ENCODE results near the gene ZFAND3. TPM values are rescaled to one million over a fixed set of nuclear protein-coding genes. Genes with fewer than 3 reads are reported as not detected.
"Not testable (repeated sequence)": the region's sequence is repeated elsewhere in the genome, so short reads cannot be mapped to it uniquely, and the experiment has no call there.

Gene ZFAND3
- total RNA-seq, 2 donors from 2014 or later: 61.1 to 83.6 TPM

DNA sequence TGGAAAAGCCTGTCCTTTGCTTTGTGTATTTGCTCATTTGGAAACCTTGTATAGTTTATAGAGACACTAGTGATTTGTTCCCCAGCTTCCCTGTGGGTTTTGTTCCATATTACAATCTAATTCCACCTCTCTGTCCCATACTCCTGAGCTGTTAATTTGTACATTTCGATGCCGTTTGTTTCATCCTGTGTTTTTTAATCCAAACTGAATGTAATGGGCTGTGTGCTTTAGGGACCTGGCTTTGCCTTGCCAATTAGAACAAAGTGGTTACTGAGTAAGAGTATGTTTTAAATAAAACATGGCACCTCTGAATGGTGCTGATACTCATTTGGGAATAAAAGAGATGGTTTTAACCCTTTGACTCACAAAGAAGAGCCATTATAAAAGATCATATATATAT is 122.3 kb downstream of the ZFAND3 start:
- no peak for DNase-seq
- intact Hi-C loops (cut with DNase I): no loop called here
- no peak for ATAC-seq

DNA sequence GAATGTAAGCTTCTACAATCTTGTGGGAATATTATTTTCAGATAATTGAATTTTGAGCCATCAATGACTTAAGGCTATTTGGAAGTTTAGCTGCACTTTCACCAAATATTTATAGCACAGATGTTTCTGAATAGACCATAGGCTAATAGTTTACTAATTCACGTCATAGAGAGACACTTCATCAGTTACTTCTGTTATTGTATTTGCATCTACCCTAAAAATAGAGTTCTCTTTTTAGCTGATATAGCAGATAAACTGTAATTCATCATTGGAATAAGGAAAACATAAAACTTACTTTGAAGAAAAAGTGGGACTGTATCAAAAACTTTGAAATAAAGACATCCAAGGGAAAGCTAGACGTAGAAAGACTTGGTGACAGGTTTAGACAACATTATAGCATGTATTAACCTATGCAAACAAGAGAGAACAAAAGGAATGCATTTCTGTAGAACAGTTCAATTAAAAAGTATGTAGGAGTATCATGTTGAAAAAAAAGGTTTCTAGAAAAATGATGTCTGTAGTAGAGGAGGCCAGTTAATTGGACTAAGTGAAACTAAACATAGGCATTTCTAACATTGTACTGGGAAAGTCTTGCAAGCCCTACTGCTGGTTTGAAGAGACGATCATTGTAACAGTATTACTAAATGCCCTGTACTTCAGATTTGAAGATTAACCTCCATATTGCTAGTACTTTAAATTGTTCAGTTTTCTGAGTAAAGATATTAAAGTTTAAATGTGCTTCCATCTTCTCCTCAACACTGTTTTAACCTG is 123.3 kb downstream of the ZFAND3 start:
- intact Hi-C loops (cut with DNase I): no loop called here

DNA sequence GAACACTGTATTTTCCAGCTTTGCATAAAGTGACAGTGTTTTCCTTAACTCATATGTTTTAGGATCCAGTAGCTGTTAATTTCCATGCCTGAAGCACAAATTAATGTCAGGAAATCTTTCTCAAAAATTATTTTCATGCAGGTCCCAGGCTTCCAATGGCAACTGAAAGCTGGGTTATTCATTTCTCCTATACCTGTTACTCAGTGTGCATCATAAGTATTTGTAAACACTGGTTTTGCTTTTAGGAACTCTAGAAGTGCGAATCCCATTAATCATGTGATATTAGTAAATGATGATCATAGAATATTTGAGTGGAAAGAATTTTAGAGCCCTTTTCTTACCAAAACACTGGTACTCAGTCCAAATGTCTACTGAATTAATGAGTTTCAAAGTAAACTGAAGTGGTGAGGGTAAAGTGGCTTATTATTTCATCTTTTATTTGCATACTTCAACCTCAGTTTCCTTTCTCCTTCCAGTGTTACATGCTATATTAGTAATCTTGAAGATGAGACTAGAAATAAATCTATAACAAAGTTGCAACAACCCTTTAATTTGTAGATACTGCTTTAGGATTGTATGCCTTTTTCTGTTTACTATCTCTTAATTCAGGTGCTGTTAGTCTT is 124.0 kb downstream of the ZFAND3 start:
- DNase-seq (no peak), ATAC-seq (no peak)
- intact Hi-C loops (cut with DNase I): no loop called here

More for the DNA sequence above, 123.3 kb downstream of the ZFAND3 start:
- ATAC-seq: no peak
- DNase-seq: no peak

DNA sequence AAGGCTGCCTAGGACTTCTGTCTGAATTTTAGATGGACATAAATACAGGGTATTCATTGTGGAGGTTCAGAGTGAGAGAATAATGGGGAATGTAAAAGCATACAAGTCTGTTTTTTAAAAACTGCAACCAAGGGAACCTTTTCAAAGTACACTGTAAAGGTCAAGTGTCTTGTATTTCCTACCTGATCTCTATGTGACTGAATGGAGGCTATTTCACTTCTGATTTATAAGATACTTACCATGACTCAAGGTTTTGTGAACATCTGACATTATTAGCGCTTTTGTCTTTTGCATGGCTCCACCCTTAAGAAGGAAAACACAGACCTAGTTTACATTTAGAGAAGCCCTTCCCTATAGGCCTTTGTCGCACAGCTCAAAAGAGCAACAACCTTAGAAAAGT is 126.5 kb downstream of the ZFAND3 start:
- DNase-seq (no peak), ATAC-seq (no peak)
- intact Hi-C loops (cut with DNase I): no loop called here

DNA sequence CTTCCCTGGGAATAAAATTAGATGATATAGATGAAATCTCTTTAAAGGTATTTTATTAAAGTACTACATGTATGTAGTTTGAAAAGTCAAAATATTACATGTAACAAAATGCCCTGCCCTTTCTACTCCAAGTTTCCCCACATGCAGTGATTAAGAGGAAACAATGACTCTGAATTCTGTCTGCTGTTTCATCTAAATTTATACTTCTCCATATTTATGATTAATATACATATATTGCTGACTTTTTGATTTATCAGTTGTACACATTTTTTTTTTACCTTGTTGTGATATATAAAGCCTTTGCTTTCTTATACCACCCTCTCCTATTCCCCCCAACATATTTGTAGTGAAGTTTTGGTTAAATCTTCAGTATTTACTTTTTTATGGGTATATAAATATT is 127.9 kb downstream of the ZFAND3 start:
- ATAC-seq: no peak
- intact Hi-C loops (cut with DNase I): no loop called here
- no peak for DNase-seq

DNA sequence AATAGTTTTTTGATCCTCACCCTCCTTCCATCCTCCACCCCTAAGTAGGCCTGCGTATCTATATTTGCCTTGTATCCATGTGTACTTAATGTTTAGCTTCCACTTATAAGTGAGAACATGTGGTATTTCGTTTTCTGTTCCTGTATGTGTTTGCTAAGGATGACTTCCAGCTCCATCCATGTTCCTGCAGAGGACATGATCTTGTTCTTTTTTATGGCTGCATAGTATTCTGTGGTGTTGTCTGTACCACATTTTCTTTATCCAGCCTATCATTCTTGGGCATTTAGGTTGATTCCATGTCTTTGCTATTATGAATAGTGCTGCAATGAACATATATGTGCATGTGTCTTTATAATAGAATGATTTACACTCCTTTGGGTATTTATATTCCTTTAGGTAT is 129.1 kb downstream of the ZFAND3 start:
- ATAC-seq; DNase-seq; intact Hi-C loops (cut with DNase I): not testable (repeated sequence)

DNA sequence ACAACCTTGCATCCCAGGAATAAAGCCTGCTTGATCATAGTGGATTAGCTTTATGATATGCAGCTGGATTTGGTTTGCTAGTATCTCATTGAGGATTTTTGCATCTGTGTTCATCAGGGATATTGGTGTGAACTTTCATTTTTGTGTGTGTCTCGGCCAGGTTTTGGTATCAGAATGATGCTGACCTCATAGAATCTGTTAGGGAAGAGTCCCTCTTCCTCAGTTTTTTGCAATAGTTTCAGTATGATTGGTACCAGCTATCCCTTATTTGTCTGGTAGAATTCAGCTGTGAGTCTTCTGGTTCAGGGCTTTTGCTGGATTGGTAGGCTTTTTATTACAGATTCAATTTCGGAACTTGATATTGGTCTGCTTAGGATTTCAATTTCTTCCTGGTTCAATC is 132.5 kb downstream of the ZFAND3 start:
- DNase-seq: no peak
- no peak for ATAC-seq
- intact Hi-C loops (cut with DNase I): no loop called here

DNA sequence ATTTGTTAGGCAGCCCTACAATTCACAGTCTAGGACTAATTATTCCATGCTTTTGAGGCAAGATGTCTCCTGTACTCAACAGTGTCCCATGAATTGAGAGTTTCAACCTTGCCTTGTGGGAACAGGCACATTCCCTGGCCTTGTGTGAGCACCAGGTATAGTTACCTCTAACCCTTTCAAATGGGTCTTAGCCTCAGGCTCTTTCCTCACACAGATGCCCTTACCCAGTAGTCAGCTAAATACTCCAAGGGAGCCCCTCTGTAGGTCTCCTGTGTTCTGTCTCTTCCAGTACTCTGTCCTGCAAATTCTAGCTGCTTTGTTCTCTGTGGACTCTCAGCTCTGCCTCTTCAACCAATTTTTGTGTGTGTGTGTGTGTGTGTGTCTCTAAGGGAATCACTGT is 135.3 kb downstream of the ZFAND3 start:
- ATAC-seq: no peak
- no peak for DNase-seq
- intact Hi-C loops (cut with DNase I): no loop called here

DNA sequence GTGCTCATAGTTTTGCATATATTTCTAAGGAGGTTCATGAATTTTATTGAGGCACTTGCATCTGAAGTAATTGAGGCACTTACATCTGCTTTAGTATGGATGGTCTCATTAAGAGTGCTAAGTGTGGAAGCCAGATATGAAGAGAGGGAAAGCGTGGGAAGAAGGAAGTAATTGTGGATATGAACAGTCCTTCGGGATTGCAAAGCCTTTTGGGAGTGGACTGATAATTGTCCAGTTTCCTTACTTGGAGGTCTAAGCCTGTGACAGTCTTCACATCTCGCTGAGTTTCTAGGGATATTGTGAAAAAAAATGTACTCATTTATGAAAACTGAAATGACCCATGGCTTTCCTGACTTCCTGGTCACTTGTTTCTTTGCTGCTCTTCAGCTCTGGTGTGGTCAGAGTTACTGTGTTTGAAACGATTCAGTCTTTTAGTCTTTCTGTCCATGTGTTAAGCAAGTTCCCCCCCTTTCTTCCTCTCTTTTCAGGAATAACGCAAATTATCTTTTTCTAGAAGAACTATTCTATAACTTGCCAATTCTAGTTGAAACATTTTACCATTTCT is 137.3 kb downstream of the ZFAND3 start:
- no peak for DNase-seq
- intact Hi-C loops (cut with DNase I): no loop called here
- peak; percentile 15 to 53 for ATAC-seq

DNA sequence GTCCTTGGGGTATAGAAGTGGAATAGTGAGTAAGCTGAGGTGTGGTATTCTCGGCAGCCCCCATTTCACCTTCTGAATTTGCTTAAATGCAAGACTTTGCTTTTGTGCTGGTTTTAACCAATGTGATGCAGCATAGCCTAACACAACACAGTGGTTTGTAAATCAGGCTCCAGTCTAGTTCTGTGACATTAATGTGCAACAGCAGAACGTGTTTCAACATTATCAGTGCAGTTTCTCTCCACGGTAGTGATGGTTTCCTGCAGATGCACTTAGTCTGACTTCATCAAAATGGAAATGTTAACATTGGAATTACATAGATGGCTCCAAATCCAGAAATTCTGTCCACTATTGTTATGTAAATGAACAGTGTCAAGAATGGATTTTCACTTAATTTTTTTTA is 139.5 kb downstream of the ZFAND3 start:
- intact Hi-C loops (cut with DNase I): no loop called here
- no peak for DNase-seq

DNA sequence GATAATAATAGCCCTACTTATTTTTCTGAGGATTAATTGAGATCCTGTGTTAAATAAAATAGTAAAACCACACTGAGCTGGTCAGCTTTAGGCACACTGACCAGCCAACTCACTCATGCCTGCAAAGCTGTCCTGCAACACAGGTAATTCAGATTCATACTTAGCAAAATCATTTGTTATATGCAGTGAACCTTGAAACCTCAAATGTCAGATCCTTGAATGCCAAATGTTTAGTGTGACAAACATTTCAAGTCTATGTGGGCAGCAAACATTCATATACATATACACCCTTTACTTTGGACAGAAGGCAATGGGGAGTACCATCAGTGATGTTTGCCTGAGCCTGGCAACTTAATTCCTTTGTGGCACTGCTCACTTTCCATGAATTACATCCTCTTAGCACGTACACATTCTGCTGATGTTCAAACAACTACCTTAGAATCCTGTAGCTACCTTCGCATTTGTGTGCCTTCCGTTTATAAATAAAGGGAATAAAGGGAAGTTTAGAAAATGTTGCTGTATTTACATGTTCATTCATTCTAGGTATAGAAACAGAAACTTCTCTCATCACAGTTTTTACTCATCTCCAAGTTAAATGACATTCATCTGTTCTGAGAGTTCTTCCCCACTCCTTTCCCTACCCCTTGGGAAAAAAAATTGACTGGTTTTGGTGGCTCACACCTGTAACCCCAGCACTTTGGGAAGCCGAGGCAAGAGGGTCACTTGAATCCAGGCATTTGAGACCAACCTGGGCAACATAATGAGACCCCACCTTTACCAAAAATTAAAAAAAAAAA is 140.8 kb downstream of the ZFAND3 start:
- DNase-seq (no peak), ATAC-seq (no peak)
- intact Hi-C loops (cut with DNase I): no loop called here

More for the DNA sequence above, 139.5 kb downstream of the ZFAND3 start:
- ATAC-seq: no peak

DNA sequence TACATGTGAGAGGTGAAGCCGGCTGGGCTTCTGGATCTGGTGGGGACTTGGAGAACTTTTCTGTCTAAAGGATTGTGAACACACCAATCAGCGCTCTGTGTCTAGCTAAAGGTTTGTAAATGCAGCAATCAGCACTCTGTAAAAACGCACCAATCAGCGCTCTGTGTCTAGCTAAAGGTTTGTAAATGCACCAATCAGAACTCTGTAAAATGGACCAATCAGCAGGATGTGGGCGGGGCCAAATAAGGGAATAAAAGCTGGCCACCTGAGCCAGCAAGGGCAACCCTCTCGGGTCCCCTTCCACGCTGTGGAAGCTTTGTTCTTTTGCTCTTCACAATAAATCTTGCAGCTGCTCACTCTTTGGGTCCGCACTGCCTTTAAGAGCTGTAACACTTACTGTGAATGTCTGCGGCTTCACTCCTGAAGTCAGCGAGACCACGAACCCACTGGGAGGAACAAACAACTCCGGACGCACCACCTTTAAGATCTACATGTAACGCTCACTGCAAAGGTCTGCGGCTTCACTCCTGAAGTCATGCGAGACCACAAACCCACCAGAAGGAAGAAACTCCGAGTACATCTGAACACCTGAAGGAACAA is 143.1 kb downstream of the ZFAND3 start:
- intact Hi-C loops (cut with DNase I); DNase-seq; ATAC-seq: not testable (repeated sequence)

DNA sequence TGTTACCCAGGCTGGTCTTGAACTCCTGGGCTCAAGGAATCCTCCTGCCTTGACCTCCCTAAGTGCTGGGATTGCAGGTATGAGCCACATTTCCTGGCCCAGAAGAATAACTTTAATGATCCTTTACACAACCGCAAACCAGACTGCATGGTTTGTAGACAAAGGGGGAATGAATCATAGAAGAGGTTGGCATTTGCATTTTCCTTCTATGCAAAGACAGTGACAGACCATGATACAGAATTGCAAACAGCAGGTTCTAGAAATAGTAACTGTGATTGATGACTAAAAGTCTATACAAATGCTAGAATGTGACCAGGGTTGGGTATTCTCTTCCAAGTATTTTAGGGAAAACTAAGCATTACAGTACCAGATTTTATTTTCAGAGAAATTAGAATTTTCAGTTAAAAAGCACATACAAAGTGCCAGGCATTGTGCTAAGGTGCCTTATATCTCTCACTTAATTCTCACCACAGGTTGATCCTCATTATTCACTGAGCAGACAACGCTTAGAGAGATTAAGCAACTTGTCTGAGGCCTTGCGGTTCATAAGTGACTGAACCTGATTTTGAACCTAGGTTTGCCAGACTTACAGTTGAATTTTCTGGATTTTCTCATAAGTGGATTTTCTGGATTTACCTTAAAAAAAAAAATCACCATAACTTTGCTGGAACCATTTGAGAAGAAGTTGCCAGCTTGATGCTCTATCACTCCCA is 146.6 kb downstream of the ZFAND3 start:
- intact Hi-C loops (cut with DNase I): no loop called here
- no peak for DNase-seq
- no peak for ATAC-seq

DNA sequence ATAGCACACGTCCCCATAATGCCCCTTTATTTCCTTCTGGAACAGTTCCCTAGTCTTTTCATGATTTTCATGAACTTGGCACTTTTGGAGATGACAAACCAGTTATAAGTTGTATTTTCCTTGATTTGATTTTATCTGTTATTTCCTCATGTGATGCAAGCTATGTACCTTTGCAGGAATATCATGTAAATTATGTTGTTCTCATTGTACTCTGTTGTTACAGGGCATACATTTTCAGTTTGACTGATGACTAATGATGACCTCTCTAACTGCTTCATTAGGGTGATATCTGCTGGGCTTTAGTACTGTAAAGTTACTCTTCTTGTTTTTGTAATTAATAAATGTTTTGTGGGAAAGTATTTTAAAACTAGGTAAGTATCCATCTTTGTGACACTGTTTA is 147.3 kb downstream of the ZFAND3 start:
- intact Hi-C loops (cut with DNase I): no loop called here
- ATAC-seq (no peak), DNase-seq (no peak)

DNA sequence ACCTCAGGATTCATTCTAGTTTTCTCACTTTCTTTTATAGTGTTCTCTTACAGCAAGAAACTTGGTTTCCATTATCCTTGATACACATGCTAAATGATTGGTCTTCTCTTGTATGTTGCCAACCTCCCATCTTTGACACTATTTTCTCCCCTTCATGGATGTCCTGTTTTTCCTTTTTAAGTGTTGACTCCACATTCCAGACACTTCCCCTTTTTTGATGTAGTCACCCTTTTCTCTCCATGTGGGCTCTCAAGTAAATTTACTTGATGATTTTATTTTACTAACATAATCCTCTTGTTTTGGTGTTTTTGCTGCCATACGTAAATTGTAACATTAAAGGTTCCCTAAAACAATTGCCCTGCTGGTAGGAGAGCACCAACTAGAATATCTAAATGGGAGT is 148.1 kb downstream of the ZFAND3 start:
- intact Hi-C loops (cut with DNase I): no loop called here
- ATAC-seq (no peak), DNase-seq (no peak)

DNA sequence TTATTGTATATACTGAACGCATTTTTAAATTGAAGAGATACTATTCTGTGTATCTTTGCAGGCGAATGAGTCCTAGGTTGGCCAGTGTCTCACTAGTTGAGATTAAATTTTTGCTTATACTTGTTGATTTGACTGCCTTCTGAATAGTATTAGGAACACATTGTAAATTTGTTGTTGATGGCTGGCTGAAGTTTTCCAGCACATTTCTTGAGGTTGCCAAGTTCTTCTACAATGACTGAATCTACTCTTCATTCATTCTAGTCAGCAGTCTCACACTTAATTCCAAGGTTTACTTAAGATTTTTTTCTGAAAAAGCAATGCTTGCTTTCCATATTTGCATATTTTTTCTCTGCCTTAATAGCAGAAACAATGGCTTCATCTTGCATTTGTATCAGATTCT is 151.7 kb downstream of the ZFAND3 start:
- intact Hi-C loops (cut with DNase I): no loop called here

DNA sequence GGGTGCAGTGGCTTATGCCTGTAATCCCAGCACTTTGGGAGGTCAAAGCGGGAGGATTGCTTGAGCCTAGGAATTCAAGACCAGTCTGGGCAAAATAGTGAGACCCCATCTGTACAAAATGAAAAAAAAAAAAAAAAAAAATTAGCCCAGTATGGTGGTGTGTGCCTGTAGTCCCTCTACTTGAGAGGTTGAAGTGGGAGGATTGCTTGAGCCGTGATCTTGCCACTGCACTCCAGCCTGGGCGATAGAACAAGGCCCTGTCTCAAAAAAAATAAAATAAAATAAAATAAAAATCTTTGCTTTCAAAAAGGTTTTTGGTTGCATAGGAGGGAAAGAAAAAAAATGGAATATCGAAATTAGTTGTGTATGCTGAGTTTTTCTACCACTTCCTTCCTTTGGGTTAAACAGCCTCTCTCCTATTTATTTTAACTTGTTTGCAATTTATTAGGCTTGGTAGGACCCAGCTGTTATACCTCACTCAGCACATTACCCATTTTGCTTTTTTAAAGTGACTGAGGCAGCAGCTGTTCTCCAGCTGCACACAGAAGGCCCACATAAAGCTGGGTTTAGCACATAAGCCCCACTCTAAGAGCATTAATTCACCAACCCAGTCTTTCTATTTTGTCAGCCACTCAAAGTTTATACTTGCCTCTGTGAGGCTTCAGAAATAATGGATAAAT is 152.3 kb downstream of the ZFAND3 start:
- peak; percentile 44 to 86 for ATAC-seq
- intact Hi-C loops (cut with DNase I): no loop called here
- no peak for DNase-seq

More for the DNA sequence above, 151.7 kb downstream of the ZFAND3 start:
- peak; percentile 8 to 59 for ATAC-seq
- DNase-seq: no peak

Measured in left cardiac atrium (tissue), 4 donors.